Fibroblast of skin of scalp (primary cell): ENCODE data around the gene OVOL2.

Experiments
- DNase-seq: peaks from one replicate; pipeline ENCODE4 v3.0.0-alpha.2; 2013

The OVOL2 gene

DNA sequence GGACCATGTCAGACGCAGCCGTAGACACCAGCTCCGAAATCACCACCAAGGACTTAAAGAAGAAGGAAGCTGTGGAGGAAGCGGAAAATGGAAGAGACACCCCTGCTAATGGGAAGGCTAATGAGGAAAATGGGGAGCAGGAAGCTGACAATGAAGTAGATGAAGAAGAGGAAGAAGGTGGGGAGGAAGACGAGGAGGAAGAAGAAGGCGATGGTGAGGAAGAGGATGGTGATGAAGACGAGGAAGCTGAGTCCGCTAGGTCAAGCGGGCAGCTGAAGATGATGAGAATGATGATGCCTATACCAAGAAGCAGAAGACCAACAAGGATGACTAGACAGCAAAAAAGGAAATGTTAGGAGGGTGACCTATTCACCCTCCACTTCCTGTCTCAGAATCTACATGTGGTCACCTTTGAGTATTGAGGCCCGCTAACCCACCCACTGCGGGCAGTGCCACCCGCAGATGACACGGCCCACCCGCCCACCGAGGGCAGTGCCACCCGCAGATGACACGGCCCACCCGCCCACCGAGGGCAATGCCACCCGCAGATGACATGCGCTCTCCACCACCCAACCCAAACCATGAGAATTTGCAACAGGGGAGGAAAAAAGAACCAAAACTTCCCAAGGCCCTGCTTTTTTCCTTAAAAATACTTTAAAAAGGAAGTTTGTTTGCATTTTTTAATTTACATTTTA, 45.6 kb downstream of the OVOL2 start:
- DNase-seq: no peak

- DNase-seq: no peak
Measured at GRCh38 chr20:18011482-18011881, 46.2 kb downstream of the OVOL2 start.

GRCh38 chr20:18009116-18009515, 48.6 kb downstream of the OVOL2 start:
- DNase-seq: no peak

- no peak for DNase-seq
Measured at GRCh38 chr20:18007534-18008292, 50.0 kb downstream of the OVOL2 start.

GRCh38 chr20:18006684-18007083, 51.0 kb downstream of the OVOL2 start:
- DNase-seq: no peak

DNA sequence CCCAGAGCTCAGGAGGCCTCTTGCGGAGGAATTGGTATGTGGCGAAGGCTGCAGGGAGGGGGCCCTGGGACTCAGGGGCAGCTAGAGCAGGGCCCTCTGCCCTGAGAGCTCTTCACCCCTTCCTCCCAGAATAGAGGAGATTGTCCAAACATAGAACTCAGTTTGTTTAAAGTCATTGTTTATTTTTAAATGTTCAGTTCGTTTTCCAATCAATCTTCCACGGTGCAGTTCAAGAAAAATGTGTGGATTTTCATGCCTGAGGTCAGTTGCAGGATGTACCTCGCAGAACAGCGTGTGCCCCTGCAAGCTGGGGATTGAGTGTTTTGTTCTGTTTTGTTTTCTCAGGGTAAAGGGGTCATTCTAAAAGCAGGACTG, 51.7 kb downstream of the OVOL2 start:
- DNase-seq: no peak

GRCh38 chr20:18005170-18005989, 52.3 kb downstream of the OVOL2 start:
- DNase-seq: no peak

- DNase-seq: peak; percentile 12
Measured at GRCh38 chr20:18004384-18005031, 53.2 kb downstream of the OVOL2 start.

DNA sequence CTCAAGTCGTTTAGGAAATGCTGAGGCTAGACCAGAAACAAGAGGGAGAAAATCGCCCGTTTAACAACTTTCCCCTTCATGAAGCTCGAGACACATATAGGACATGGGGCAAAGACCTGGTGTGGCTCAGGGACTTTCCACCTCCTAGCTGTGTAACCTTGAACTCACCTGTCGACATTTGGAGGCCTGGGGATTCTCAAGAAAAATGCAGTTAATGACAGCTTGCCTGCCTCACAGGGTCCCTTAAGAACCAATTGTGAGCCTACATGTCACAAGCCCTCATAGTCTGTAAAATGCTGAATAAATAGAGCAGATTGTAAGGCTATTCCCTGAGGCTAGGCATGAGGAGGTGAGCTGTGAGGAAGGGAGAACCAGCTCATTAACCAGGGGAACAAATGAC, 53.8 kb downstream of the OVOL2 start:
- DNase-seq: no peak

DNA sequence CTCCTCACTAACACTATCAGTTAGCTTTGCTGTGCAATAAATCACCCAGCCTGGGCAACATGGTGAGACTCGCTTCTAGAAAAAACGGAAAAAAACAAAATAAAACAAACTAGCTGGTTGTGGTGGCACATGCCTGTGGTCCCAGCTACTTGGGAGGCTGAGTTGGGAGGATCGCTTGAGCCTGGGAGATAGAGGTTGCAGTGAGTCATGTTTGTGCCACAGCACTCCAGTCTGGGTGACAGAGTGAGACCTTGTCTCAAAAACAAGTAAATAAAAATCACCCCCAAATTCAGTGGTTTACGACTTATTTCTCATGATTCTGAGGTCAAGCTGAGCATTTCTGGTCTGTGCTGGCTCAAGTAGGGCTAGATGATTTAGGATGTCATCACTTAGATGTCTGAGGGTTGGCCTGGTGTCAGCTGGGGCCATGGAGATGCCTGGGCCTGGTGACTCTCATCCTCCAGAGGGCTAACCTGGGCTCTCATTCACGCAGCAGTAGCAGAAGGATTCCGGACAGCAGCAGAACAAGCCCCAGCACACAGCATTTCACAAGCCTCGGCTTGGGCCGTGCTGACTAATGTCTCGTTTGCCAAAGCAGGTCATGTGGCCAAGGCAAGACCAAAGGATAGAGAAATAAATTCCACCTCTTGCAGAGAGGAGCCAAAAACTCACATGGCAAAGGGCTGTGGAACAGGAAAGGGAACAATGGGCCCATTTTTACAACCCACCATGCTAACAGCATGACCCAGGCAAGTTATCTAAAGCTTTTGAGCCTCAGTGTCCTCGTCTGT, 56.4 kb downstream of the OVOL2 start:
- peak; percentile 35 for DNase-seq

DNA sequence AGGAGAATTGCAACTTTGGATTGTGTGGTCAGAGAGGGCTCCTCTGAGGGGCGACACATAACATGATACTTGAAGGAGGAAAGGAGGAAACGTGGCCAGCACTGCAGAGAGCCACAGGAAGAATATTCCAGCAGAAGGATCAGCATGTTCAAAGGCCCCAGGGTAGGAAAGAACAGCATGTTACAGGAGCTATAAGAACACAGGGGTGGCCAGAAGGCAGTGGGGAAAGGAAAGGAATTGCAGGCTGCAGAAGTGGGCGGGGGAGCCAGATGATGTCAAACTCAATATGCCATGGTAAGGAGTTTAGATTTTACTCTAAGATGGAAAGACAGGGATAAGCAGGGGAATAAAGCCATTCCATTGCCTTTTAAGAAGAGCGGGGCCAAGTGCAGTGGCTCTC, 58.1 kb downstream of the OVOL2 start:
- no peak for DNase-seq

DNA sequence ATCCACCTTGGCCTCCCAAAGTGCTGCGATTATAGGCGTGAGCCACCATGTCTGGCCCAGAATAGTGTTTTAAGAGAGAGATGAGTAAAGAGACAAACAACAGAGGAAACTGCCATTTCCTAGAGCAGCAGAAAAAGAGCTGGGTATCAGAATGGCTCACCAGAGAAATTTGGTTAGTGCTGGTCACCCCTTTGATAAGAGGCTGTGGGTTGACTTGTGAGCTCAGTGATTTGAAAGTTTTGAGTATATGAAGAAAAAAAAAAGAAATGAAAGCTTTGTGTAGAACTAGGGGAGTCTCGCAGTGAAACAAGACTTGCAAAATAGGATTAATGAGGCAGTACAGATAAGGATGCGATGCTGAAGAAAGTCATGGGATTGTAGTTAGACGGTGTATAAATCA, 59.3 kb downstream of the OVOL2 start:
- no peak for DNase-seq

- DNase-seq: peak; percentile 72
Measured at GRCh38 chr20:17995967-17996819, 61.5 kb downstream of the OVOL2 start.

DNA sequence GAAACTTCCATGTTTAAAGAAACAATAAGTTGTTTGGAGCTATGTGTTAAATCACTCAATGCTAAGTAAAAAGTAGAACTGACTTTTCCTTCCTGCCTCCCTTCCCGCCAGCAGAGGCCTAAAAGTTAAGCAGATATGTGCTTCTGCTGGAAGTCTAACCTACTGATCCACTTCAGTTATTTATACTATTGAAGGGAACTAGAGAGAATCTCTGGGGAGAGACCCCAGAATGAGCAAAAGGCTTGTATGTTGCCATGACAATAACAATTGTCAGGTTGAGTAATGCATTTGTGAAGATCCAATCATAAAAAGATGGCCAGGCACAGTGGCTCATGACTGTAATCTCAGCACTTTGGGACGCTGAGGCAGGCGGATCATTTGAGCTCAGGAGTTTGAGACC, 64.2 kb downstream of the OVOL2 start:
- no peak for DNase-seq

DNA sequence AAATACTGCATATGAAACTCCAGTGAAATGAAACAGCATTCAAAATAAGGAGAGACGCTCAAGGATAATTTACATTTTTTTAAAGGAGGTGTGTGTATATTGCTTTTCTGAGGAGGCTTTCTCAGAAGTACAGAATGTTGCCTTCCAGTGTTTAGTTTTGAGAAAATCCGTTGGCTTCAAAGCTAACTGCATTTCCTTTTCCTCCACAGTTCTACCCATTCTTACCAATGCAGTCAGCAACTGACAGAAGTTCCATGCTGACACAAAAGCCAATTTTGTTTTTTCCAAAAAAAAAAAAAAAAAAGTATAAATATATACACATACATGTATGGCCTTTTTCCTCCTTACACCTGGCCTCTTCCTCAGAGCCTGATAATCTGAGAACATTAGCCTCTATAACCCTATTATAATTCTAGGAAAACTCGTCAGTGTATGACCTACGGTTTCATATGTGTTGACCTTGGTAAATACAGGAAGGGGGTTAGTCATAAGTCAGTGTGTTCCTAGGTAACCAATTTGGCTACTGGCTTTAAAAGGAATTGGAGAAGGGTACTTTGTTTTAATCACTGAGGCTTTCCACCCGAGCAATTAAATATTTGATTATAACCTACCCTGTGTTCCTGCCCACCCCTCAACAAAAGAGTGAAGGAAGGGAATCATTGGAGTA, 64.7 kb downstream of the OVOL2 start:
- DNase-seq: no peak

GRCh38 chr20:17992224-17992637, 65.5 kb downstream of the OVOL2 start:
- no peak for DNase-seq

DNA sequence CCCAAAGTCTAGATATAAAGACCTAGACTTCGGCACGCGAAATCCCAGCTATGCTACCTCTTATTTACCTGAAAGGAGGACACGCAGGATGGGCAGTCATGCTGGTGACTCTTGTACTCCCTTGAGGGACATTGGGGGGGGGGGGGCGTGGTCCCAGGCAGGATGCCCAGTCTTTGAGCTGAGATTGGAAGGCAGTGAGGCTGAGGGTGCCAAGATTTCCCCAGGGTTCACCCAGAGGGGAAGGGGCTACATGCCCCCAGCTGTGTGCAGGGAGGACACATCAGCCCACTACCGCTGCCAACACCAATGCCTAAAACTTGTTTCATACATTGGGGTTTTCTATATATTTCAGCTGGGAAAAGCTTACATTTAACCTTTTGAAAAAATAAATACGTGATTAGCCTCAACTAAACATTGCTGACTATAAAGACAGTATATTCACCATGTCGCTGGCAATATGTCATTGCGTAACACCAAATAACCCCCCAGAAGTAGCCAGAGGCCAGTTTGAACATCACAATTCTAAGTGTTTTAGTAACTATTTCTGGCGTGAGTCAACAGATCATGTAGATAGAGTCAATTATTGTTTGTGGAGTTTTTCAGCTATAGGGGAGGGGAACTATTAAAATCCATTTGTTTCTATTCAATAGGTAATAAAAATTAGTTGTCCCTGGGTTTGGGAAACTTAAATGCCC, 67.3 kb downstream of the OVOL2 start:
- no peak for DNase-seq

DNA sequence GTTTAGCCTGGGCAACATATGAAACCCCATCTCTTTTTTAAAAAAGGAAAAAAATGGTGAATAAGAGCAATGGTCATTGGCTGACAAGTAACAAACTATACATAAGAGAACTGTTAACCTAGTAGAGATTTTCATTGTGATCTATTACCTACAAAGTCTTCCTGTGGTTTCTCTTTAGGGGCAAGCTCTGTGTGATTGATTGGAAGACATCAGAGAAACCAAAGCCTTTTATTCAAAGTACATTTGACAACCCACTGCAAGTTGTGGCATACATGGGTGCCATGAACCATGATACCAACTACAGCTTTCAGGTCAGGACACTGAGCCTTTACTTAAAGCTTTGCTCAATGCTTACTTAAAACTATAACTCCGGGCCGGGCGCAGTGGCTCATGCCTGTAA, 69.7 kb downstream of the OVOL2 start:
- no peak for DNase-seq

DNA sequence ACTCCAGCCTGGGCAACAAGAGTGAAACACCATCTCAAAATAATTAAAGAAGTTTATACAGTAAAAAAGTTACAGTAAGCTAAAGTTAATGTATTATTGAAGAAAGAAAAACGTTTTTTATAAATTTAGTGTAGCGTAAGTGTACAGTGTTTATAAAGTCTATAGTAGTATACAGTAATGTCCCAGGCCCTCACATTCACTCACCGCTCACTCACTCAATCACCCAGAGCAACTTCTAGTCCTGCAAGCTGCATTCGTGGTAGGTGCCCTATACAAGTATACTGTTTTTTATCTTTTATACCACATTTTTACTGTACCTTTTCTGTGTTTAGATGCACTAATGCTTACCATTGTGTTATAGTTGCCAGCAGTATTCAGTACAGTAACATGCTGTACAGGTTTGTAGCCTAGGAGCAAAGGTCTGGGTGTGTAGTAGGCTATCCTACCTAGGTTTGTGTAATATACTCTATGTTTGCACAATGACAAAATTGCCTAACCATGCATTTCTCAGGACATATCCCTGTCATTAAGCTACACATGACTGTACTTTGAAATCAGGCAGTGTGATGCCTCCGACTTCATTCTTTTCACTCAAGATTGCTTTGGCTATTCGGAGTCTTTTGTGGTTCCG, 72.2 kb downstream of the OVOL2 start:
- no peak for DNase-seq
